NCI-H1436 (cell line): ENCODE data around the gene HK3.

Experiments
- DNase-seq: peaks from one replicate; lab custom pipeline; 2025; lab: John Stamatoyannopoulos, UW

HK3 gene

DNA sequence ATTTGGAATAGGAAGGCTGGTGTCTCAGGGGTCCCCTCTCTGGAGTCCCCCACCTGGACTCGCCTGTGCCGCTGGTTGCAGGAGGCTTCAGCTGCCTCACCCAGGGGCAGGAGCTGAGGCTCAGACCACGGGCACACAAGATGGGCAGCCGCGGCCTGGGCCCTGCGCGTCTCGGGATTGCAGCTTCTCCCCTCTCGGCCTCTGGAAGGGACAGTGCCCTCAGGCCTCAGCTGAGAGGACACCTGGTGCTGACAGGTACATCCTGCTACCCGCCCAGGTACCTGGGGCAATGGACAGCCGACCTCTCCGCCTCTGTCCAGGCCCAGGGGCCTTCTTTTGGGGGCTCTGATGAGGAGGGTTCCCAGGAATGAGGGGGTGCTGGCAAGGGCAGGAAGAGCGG is 50.5 kb downstream of the HK3 start:
- no peak for DNase-seq

- DNase-seq = no peak
Measured at GRCh38 chr5:176847726-176848290, 51.3 kb downstream of the HK3 start.

- no peak for DNase-seq
Measured at GRCh38 chr5:176847148-176847547, 52.0 kb downstream of the HK3 start.

DNA sequence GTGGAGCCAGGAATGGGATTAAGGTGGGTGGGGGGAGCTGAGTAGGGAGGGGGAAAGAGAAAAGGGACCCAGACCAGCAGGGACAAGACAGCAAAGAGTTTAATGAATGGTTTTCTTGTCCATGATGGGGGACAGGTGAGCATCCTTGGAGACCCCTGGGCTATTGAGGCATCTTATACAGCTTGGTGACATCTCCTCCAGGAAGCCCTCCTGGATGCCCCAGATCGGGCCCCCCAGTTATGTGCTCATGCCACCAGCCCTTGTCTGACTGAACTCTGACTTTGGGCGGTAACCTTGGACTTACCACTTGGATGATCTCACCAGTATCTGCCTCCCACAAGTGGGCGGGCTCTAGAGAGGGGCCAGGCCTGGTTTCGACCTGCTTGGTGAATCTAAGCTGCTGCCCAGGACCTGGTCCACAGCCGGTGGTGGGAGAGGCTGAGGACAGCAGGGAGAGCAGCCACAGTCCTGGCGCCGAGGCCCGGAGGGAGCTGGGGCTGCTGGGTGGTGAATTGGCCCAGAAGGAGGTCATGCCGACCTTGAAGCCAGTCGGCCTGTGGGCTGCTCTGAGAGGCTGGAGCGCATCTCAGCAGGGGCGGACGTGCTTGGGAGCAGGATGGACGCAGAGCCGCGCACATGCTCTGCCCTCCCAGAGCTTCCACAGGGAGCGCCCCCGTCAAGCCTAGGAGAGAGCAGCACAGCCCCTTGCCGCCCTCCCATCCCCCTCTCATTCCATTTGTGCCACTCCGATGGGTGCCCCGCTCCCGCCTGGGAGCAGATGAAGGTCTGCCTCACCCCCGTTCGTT is 52.6 kb downstream of the HK3 start:
- DNase-seq = no peak

DNA sequence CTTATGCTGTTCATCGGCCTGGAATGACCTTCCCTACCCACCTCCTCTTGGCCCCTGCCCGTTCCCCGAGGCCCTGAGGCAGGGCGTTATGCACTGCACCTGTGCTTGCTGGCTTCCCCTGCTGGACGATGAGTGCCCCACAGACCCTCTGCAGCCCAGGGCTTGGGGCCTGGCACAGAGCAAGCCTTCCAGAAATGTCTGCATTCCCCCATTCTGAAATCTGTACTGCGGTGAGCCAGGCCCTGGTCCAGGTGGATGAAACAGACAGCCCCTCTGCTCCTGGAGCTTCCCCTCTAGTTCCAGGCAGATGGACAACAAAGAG is 53.8 kb downstream of the HK3 start:
- no peak for DNase-seq

GRCh38 chr5:176844706-176845391 is 54.3 kb downstream of the HK3 start:
- no peak for DNase-seq

- no peak for DNase-seq
Measured at GRCh38 chr5:176844281-176844680, 54.9 kb downstream of the HK3 start.

DNA sequence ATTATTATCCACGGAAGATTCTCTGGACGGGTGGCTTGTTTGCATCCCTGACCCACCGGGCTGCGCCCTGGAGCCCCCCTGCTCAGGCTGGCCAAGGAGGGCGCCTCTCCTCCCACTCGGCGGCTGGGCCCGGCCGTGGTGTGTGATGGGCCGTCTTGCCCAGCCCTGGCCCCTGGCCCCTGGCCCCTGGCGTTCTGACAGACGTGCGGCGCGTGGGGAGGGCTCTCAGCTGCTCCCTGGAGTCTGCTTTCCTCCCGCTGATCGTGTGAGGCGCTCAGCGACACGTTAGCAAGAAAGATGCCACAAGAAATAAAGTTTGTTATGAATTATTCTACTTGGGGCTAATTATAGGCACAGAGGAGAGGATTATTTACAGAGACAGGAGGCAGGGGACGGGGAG is 55.5 kb downstream of the HK3 start:
- no peak for DNase-seq

DNA sequence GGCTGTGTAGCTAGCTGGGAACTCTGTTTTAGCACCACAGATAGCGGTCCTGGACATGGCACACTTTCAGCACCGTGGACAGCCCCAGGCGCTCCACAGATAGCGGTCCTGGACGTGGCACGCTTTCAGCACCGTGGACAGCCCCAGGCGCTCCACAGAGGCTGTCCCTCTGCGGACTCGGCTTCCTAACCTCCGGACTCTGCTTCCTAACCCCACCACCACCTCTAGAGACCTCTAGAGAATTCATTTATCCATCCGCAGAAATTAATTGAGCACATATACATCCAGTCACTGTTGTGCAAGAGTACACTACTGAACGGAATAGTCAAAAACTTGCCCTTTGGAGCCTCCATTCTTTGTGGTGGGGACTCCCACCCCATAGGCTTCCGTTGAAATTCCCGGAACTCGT is 61.4 kb downstream of the HK3 start:
- no peak for DNase-seq

DNA sequence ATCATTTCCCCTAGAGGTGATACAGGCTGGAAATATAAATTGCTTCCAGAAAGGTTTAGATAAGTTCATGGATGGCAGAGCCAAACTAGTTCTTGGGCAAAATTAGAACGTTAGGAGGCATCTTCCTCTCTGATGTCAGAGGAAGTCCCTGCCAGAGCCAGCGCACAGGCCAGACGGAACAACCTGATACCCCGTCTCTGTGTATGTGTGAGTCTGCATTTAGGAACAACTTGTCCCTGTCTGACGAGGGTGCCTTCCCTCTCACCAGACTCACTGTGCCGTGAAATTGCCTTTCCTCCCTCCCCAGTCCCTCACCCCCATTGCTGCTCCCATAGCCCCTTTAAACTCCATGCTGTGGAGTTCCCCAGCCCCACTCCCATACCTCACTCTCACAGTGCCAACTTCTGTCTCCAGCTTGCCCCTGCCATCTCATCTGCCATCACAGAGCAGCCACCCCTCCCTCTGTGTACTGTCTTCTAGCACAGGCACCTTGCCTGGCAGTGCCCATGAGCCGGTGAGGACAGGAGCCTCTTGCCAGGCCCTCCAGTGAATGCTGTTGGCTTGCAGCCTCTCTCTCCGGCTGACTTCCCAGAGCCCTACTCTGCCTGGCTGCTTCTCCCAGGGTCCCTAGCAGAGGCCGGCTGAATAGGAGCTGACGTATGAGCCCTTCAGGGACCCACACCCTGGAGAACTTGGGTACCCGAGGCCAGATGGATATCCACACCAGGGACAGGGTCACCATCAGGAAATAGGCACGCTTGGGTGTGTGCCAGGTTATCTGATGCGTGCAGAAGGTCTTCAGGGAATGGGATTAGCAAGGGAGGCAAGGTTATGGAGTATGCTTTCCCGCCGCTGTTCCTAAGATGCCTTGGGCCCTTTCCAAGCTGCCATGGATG is 62.1 kb downstream of the HK3 start:
- DNase-seq = no peak

GRCh38 chr5:176835918-176836317 is 63.2 kb downstream of the HK3 start:
- no peak for DNase-seq

DNA sequence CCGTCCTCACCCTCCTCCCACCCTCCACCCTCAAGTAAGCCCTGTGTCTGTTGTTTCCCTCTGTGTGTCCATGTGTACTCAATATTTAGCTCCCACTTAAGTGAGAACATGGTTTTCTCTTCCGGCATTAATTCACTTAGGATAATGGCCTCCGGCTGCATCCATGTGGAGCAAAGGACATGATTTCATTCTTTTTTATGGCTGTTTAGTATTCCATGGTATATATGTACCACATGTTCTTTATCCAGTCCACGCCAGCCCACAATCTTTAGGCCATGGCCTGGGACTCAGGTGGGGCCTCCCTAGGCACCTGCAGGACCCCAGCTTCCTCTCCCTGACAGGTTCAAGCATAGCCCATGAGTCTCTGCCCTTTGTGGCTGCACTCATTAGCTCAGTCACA is 65.9 kb downstream of the HK3 start:
- DNase-seq = no peak

GRCh38 chr5:176832162-176832561 is 67.0 kb downstream of the HK3 start:
- no peak for DNase-seq

DNA sequence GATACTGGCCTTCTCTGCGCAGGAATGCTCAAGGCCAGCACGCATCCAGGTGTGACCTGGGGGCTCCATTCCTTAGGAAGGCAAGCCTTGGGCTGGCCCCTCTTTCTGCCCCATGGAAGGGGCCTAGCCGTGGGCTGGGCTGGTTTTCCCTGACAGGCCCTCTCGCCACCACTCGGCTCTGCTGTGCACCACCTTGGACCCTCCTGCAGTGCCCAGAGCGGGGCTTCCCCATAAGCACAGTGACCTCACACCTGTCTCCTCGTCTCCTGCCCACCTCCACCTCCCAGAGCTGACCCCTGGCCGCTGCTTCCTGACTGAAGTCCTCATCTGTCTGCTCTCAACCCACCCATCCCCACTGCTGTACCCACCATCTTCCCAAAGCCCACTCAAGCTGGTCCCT is 67.7 kb downstream of the HK3 start:
- DNase-seq = no peak

DNA sequence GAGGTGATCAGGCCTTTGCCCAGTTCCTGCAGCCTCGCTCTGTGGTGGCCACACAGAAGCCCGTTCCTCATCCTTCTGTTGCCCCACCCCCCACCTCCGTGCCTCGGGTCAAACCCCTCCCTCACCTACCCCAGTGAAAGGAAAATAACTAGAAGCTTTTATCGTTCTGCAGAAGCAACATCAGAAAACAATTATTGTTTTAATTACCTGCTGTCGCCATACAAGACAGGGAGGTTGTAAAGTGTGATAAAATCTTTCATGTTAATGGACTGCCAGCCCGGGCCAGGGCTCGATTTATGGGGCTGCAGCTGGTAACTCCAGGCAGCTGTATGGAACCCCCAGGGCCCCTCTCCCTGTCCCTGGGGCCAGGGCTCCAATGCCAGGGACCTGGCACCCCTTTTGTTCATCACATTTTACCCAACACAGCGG is 68.1 kb downstream of the HK3 start:
- no peak for DNase-seq
